HG02610 (cell line): ENCODE data around the gene TEX36.
"Not testable (repeated sequence)": the region's sequence is repeated elsewhere in the genome, so short reads cannot be mapped to it uniquely, and the experiment has no call there.

Experiments
- ATAC-seq: cut with Tn5 transposase; IDR thresholded peaks from one replicate; pipeline ENCODE4 v1.9.1; 2021; ENCODE audit warnings: mild to moderate bottlenecking, moderate library complexity; ENCODE audit not compliant: unreplicated experiment

Gene TEX36

GRCh38 chr10:125692601-125693523, 9.9 kb upstream of the TEX36 start:
- no peak for ATAC-seq

DNA sequence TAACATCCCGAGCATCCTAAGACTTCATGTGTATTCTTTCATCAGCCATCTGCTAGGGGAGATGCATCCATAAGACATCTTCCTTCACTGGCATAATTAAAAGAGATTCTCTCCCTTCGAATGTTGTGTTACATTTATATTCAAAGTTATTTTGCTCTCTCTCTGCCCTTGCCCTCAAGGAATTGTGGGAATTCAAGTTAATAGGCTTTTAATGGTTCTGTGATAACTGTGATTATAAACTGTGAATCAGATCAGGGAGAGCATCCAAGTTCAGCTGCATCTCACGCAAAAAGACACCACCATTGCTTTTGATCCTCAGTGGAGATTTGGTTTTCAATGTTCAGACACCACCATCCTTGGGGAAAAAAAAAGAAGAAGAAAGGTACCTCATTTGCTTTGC, 9.2 kb upstream of the TEX36 start:
- no peak for ATAC-seq

DNA sequence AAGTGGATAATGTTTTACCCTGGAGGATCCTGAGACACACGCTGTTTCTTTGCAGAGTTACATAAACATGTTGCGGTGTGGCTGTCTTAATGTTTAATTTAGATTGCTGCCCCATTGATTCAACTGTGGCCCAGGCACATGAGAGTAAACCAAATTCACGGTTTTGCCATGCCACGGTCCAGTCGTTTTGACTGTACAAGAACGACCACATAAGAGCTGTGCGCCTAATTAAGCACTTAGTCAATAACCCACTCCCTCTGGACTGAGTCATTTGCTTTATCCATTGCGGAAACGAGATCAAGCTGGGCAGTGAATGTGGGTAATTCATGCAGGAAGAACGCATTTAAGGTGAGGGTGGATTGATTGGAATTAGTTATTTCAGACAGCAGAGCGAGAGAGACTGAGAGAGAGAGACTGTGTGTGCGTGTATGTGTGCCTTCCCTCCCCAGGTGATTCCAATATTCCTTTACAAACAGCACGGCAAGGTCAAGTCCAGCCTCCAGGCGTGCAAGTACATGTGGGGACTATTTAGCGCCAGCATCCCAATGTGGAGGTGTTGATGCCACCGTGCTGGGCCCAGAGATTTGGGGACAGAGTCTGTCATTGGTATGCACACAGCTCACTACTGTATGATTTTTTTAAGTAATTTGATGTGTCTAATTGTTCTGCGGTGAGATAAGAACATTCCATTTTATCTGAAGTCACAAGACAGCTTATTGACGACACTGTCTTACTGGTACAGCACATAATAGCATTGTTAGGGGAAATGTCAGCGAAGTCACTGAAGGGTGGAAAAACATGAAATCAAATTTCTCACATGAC, 8.4 kb upstream of the TEX36 start:
- no peak for ATAC-seq

- no peak for ATAC-seq
Observed at GRCh38 chr10:125689955-125690569, 7.1 kb upstream of the TEX36 start.

- no peak for ATAC-seq
Observed at GRCh38 chr10:125687507-125688185, 4.7 kb upstream of the TEX36 start.

DNA sequence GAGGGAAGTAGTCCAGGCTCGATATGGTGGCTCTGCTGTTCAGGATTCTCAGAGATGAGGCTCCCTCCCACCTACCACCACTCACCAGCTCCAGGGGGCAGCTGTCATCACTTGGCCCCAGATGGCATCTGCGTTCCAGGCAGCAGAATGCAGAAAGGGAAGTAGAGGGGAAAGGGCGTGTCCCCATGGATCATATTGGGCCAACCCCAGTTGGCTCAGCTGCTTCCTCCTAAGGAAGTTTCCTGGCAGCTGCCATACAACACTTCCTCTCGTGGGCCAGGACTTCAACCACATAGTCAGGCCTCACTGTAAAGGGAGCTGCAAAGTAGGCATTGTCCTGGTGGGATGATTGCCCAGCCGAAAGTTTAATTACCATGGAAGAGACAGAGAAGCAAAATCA, 1.6 kb upstream of the TEX36 start:
- ATAC-seq, result no peak

GRCh38 chr10:125683821-125684220, 858 bp upstream of the TEX36 start:
- ATAC-seq, result no peak

- no peak for ATAC-seq
Observed at GRCh38 chr10:125679436-125679835, 3.5 kb downstream of the TEX36 start.

DNA sequence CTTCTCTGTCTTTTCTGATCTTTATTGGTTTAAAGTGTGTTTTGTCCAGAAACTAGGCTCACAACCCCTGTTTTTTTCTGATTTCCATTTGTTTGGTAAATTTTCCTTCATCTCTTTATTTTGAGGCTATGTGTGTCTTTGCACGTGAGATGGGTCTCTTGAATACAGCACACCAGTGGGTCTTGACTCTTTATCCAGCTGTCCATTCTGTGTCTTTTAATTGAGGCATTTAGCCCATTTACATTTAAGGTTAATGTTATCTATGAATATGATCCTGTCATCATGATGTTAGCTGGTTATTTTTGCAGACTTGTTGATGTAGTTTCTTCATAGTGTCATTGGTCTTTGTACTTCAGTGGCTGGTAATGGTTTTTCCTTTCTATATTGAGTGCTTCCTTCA, 10.1 kb downstream of the TEX36 start:
- no peak for ATAC-seq

- ATAC-seq, result no peak
Observed at GRCh38 chr10:125662584-125662983, 20.4 kb downstream of the TEX36 start.

DNA sequence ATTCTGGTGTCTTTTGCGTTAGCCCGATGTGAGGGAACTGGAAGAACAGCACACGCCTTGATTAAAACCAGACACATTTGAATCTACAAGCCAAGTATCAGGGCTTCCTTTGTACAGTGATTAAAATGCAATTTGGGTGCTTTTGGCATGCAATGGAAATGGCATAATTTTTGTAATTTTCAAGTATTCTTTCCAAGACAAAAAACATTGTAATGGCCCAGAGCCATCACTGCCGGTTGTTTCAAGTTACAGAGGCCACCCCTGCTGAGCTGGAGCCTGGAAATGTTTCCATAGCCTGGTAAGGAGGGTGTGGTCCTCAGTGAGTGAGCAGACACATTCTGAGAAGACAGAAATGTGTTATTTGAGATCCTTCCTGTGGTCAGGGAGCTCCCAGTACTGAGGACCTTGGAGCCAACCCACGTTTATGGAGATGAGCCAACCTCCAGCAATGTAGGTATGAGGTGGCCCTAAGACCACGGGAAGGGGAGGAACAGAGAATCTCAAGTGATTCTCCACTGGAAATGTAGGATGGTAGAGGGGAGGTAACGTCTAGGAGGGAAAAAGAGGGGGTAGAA, 20.9 kb downstream of the TEX36 start:
- no peak for ATAC-seq

GRCh38 chr10:125661431-125661940, 21.5 kb downstream of the TEX36 start:
- ATAC-seq, result no peak

DNA sequence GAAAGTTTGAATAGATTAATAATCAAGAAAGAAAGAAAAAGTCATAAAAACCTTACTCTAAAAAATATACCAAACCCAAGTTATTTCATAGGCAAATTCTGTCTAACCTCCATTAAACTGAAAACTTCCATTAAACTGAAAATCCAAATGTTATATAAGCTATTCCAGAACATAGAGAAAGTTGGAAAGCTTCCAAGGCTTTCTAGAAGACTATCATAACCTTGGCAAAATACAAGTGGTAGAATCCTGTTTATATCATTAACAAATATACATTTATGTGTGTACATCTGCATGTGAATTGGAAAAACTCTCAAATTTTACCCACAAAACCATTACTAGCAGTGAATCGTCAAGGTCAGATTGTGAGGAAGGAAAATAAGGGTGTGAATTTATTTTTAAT, 23.9 kb downstream of the TEX36 start:
- ATAC-seq, result no peak

GRCh38 chr10:125656523-125656922, 26.4 kb downstream of the TEX36 start:
- ATAC-seq, result no peak

- ATAC-seq, result not testable (repeated sequence)
Observed at GRCh38 chr10:125653113-125653512, 29.9 kb downstream of the TEX36 start.

DNA sequence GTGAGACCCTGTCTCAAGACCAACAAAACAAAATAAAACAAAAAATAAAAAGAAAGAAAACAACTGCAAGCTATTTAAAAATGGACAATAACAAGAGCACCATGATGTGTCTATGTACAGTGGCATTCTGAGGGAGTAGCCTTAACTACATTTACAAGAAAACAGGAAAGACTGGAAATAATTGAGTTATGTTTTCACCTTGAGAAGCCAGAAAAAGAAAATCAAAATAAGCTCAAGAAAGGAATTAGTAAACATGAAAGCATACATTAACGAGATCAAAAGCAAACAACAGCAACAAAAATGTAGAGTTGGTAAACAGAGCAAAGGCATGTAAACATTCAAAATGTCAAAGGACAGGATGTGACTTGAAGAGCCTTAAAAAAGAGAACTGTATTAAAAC, 36.7 kb downstream of the TEX36 start:
- no peak for ATAC-seq

DNA sequence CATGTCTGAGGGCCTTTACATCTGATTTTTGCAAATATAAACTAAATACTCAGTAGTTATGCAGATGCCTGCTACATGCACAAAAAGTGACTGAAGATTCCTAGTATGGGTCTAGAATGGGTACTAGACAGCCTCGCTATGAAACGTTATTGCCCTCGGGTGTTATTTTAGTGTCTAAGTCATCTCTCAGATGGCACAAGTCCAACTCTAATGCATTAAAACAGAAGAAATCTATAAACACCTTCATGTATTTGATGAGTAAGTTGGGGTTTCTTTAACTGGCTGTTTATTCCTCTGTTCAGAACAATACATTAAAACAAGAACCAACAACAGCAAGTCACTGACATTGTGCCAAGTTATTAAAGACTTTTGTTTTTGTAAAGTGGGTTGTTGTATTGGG, 41.6 kb downstream of the TEX36 start:
- ATAC-seq, result no peak

- no peak for ATAC-seq
Observed at GRCh38 chr10:125640653-125641052, 42.3 kb downstream of the TEX36 start.

- no peak for ATAC-seq
Observed at GRCh38 chr10:125639846-125640245, 43.1 kb downstream of the TEX36 start.

- ATAC-seq, result no peak
Observed at GRCh38 chr10:125638555-125638954, 44.4 kb downstream of the TEX36 start.
